ENCODE results near the gene WDR19. TPM values are rescaled to one million over a fixed set of nuclear protein-coding genes. Genes with fewer than 3 reads are reported as not detected.

Gene WDR19
- total RNA-seq, 1 experiment from 2014 or later: 14.9 TPM

DNA sequence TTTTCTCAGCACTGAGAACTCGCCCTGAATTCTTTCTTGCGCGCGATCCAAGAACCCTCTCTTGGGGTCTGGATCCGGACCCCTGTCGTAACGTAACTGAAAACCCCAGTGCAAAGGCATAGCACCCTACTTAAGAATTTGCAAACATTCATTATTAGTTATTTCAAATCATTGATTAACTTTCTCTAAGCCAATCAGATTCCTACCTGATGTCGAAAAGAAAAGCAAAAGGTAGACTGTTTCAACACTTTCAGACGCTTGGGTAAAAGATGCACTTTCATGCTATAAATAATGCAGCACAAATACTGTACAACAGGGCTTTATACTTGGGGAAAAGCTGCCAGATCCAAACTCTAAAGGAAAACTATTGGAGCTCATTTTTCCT is 817 bp upstream of the WDR19 start:
- BruUV-seq (replicated peaks): no TSS peak

DNA sequence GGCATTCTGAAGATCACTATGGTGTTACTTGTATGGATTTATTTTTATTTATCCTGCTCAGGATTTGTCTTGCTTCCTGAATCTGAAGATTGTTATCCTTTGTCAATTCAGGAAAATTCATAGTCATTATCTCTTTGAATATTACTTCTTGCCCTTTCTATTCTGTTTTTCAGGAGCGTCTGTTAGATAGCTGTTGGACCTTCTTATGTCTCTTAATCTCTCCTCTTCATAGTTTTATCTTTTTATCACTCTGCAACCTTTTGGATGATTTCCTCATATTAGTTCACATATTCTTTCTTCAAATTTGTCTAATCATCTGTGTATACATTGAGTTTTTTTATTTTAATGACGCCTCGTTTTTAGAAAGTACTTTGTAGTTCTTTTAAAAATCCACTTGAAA is 19.6 kb downstream of the WDR19 start:
- intact Hi-C loops (cut with micrococcal nuclease; ENCODE audit: unreplicated experiment): no loop called here
- H3K27me3 Mint-ChIP-seq (ENCODE audit: unreplicated experiment): no peaks in the 10 kb centered on the region
- no peak for DNase-seq
- BruUV-seq (replicated peaks): no TSS peak
- peaks cover 4% of the 10 kb centered on the region for H3K36me3 Mint-ChIP-seq (ENCODE audit: insufficient read depth, unreplicated experiment)
- H3K27ac Mint-ChIP-seq (ENCODE audit: unreplicated experiment): no peak overlapping the region
- no peak overlapping the region for H3K4me3 Mint-ChIP-seq (ENCODE audit: low read depth, unreplicated experiment)
- CTCF ChIA-PET: no interaction called here
- no peaks in the 10 kb centered on the region for H3K4me1 Mint-ChIP-seq (ENCODE audit: low read depth, unreplicated experiment)
- peaks cover 2% of the 10 kb centered on the region for H3K9me3 Mint-ChIP-seq (ENCODE audit: low read depth, unreplicated experiment)
- TF ChIP-seq, protein P1, sequence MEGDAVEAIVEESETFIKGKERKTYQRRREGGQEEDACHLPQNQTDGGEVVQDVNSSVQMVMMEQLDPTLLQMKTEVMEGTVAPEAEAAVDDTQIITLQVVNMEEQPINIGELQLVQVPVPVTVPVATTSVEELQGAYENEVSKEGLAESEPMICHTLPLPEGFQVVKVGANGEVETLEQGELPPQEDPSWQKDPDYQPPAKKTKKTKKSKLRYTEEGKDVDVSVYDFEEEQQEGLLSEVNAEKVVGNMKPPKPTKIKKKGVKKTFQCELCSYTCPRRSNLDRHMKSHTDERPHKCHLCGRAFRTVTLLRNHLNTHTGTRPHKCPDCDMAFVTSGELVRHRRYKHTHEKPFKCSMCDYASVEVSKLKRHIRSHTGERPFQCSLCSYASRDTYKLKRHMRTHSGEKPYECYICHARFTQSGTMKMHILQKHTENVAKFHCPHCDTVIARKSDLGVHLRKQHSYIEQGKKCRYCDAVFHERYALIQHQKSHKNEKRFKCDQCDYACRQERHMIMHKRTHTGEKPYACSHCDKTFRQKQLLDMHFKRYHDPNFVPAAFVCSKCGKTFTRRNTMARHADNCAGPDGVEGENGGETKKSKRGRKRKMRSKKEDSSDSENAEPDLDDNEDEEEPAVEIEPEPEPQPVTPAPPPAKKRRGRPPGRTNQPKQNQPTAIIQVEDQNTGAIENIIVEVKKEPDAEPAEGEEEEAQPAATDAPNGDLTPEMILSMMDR (IDR thresholded peaks at IDR 0.05; ENCODE audit: unreplicated experiment): no peak

More for the DNA sequence above, 817 bp upstream of the WDR19 start:
- Mint-ChIP-seq H3K4me1 (ENCODE audit: low read depth, unreplicated experiment) (no peaks in the 10 kb centered on the region), H3K36me3 (ENCODE audit: insufficient read depth, unreplicated experiment) (no peaks in the 10 kb centered on the region), H3K27me3 (ENCODE audit: unreplicated experiment) (no peaks in the 10 kb centered on the region), H3K27ac (ENCODE audit: unreplicated experiment) (no peak overlapping the region), H3K9me3 (ENCODE audit: low read depth, unreplicated experiment) (no peaks in the 10 kb centered on the region), H3K4me3 (ENCODE audit: low read depth, unreplicated experiment) (no peak overlapping the region)
- CTCF ChIA-PET: interaction anchor here (0.6 to 0.7 kb wide), 2 partner anchors 71 to 1339 kb away, joined by 4 read pairs; no protein-coding TSS in a partner anchor
- TF ChIP-seq, protein P1 (IDR thresholded peaks at IDR 0.05; ENCODE audit: unreplicated experiment): no peak
- intact Hi-C loops (cut with micrococcal nuclease; ENCODE audit: unreplicated experiment): no loop called here
- no peak for DNase-seq

DNA sequence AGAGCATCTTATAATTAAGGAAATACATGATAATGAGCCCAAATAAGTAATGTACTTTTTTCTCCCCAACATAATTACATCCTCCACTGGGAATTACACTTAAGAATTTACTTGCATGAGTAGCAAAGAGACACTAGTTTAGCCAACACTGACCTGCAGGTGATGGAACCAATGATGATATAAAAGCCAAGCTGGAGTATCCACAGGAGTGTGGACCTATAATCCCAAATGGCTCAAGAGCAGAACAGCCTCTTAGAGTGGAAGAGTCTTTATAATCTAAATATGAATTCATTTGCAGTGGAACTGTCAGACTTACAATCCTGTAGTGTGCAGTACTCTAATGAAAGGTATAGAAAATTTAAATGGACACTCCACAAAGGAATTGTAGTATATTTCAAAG is 22.2 kb downstream of the WDR19 start:
- H3K27ac Mint-ChIP-seq (ENCODE audit: unreplicated experiment): no peak overlapping the region
- TF ChIP-seq, protein P1 (IDR thresholded peaks at IDR 0.05; ENCODE audit: unreplicated experiment): no peak
- H3K36me3 Mint-ChIP-seq (ENCODE audit: insufficient read depth, unreplicated experiment): peaks cover 4% of the 10 kb centered on the region
- no peak for DNase-seq
- peaks cover 2% of the 10 kb centered on the region for H3K9me3 Mint-ChIP-seq (ENCODE audit: low read depth, unreplicated experiment)
- H3K4me3 Mint-ChIP-seq (ENCODE audit: low read depth, unreplicated experiment): no peak overlapping the region
- intact Hi-C loops (cut with micrococcal nuclease; ENCODE audit: unreplicated experiment): no loop called here
- H3K27me3 Mint-ChIP-seq (ENCODE audit: unreplicated experiment): no peaks in the 10 kb centered on the region
- CTCF ChIA-PET: no interaction called here
- no TSS peak for BruUV-seq (replicated peaks)
- H3K4me1 Mint-ChIP-seq (ENCODE audit: low read depth, unreplicated experiment): no peaks in the 10 kb centered on the region

DNA sequence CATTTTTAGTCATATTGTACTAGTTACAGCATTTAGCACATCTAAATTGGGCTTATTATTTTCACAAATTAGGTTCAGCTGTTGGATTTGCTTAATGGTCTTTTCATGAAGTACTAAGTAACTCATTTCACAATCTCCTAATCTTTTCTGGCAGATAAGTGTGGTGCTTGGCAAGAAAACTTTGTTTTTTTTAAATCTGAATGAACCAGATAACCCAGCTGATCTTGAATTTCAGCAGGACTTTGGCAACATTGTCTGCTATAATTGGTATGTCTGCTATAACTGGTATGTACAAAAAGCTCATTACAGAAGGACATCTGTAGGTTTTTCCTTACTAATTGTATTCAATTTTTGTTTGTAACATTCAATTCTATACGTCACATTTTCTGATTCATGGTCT is 22.7 kb downstream of the WDR19 start:
- no TSS peak for BruUV-seq (replicated peaks)

More for the DNA sequence above, 22.7 kb downstream of the WDR19 start:
- Mint-ChIP-seq H3K27ac (ENCODE audit: unreplicated experiment) (no peak overlapping the region), H3K9me3 (ENCODE audit: low read depth, unreplicated experiment) (peaks cover 2% of the 10 kb centered on the region), H3K4me1 (ENCODE audit: low read depth, unreplicated experiment) (no peaks in the 10 kb centered on the region), H3K4me3 (ENCODE audit: low read depth, unreplicated experiment) (no peak overlapping the region), H3K36me3 (ENCODE audit: insufficient read depth, unreplicated experiment) (peaks cover 4% of the 10 kb centered on the region), H3K27me3 (ENCODE audit: unreplicated experiment) (no peaks in the 10 kb centered on the region)
- CTCF ChIA-PET: no interaction called here
- intact Hi-C loops (cut with micrococcal nuclease; ENCODE audit: unreplicated experiment): no loop called here
- DNase-seq: no peak
- TF ChIP-seq, protein P1 (IDR thresholded peaks at IDR 0.05; ENCODE audit: unreplicated experiment): no peak
